ENCODE results near the gene DNAH2. TPM values are rescaled to one million over a fixed set of nuclear protein-coding genes. Genes with fewer than 3 reads are reported as not detected.
A peak's percentile ranks its signal among the peaks of the same experiment; 100 is the strongest.

DNAH2 gene
- total and polyA plus RNA-seq, 2 of the 4 experiments (the other 2 are of a cell fraction) = under 0.01 to 0.02 TPM

GRCh38 chr17:7781429-7781828 lies 63.9 kb downstream of the DNAH2 start:
- BruUV-seq (replicated peaks) = no TSS peak

More at GRCh38 chr17:7781429-7781828, 63.9 kb downstream of the DNAH2 start:
- Histone ChIP-seq H3K56ac (ENCODE audit: extremely low read depth, insufficient read depth, low read length) (no peak overlapping the region), H3K4ac (ENCODE audit: low read depth, low read length) (no peak overlapping the region), H2AK9ac (replicated peaks; ENCODE audit: low read depth, low read length, poor library complexity) (no peak overlapping the region), H3K23ac (ENCODE audit: low read depth, low read length) (no peak overlapping the region), H2BK120ac (ENCODE audit: low read depth, low read length) (no peak overlapping the region), H3K4me2 (ENCODE audit: low read depth, low read length) (no peak overlapping the region), H3K27me3 (ENCODE audit: control insufficient read depth, insufficient read depth, low read length) (peaks cover 16% of the 10 kb centered on the region), H2BK5ac (ENCODE audit: low read depth, low read length, poor library complexity, severe bottlenecking) (no peak overlapping the region), H2BK20ac (ENCODE audit: low read depth, low read length) (no peak overlapping the region), H3K4me3 (ENCODE audit: insufficient read depth, low read depth, low read length) (no peak overlapping the region), H4K20me1 (ENCODE audit: insufficient read depth, low read length) (no peaks in the 10 kb centered on the region), H3K9ac (ENCODE audit: low read depth, low read length) (no peak overlapping the region), H2BK15ac (ENCODE audit: low read depth, low read length) (no peak overlapping the region), H3K27ac (ENCODE audit: insufficient read depth, low read length) (no peak overlapping the region), H3K14ac (replicated peaks; ENCODE audit: low read depth, low read length) (no peak overlapping the region), H3K9me1 (ENCODE audit: insufficient read depth, low read length) (no peaks in the 10 kb centered on the region), H3K36me3 (ENCODE audit: control insufficient read depth, insufficient read depth, low read length) (no peaks in the 10 kb centered on the region), H4K91ac (ENCODE audit: insufficient read depth, low read depth, low read length) (no peak overlapping the region), H3K79me1 (ENCODE audit: low read depth in 1 of 2, low read length in 2 of 2) (no peaks in the 10 kb centered on the region), H3K18ac (ENCODE audit: low read depth, low read length) (no peak overlapping the region), H3K4me1 (ENCODE audit: control insufficient read depth, insufficient read depth, low read length) (peaks cover 2% of the 10 kb centered on the region; the same call in 1 of the 2 replicates), H3K9me3 (ENCODE audit: control insufficient read depth, insufficient read depth, low read length) (no peaks in the 10 kb centered on the region), H4K5ac (ENCODE audit: low read depth, low read length) (no peak overlapping the region; the same call in 1 of the 2 replicates), H2AK5ac (ENCODE audit: low read depth, low read length) (peak overlapping the region; percentile 37; the same call in 1 of the 2 replicates), H2AFZ (replicated peaks; ENCODE audit: low read length, poor library complexity) (no peak overlapping the region), H4K8ac (ENCODE audit: low read depth in 2 of 2, low read length in 2 of 2) (no peak overlapping the region)
- DNase-seq (no peak), ATAC-seq (ENCODE audit: low read depth) (no peak)
- POLR2A ChIA-PET (ENCODE audit: unreplicated experiment) = no interaction called here
- CTCF ChIA-PET = interaction anchor here (1.8 to 4.2 kb wide), 2 partner anchors 33 to 38 kb away, joined by 7 to 34 read pairs; no protein-coding TSS in a partner anchor
- dilution Hi-C loops (cut with HindIII; ENCODE audit: low sequenced_read_pairs, unreplicated experiment) = no loop called here
- TF ChIP-seq NFE2L2 (IDR thresholded peaks at IDR 0.05; ENCODE audit: low read depth, low read length) (no peak), MAZ (IDR thresholded peaks at IDR 0.05; ENCODE audit: borderline replicate concordance, low read depth, low read length) (no peak), CEBPB (IDR thresholded peaks at IDR 0.05; ENCODE audit: low read depth, low read length) (no peak), CTCF (conservative IDR thresholded peaks at IDR 0.05; ENCODE audit: low read depth, low read length) (no peak), POLR2A (IDR thresholded peaks at IDR 0.05; ENCODE audit: low read depth, low read length) (no peak), CHD1 (IDR thresholded peaks at IDR 0.05; ENCODE audit: low read depth, low read length) (no peak), ELK1 (IDR thresholded peaks at IDR 0.05; ENCODE audit: borderline replicate concordance, low read depth, low read length) (no peak), FOS (IDR thresholded peaks at IDR 0.05; ENCODE audit: low read depth, low read length) (no peak), BHLHE40 (IDR thresholded peaks at IDR 0.05; ENCODE audit: low read depth, low read length) (no peak), USF2 (IDR thresholded peaks at IDR 0.05; ENCODE audit: low read depth, low read length) (no peak), SMC3 (IDR thresholded peaks at IDR 0.05; ENCODE audit: low read depth, low read length) (no peak), RCOR1 (IDR thresholded peaks at IDR 0.05; ENCODE audit: insufficient replicate concordance, low read length) (no peak), RFX5 (IDR thresholded peaks at IDR 0.05; ENCODE audit: low read depth, low read length) (no peak), MXI1 (IDR thresholded peaks at IDR 0.05; ENCODE audit: borderline replicate concordance, low read depth, low read length) (no peak), MAFK (IDR thresholded peaks at IDR 0.05; ENCODE audit: low read depth, low read length) (no peak), RAD21 (IDR thresholded peaks at IDR 0.05; ENCODE audit: low read length) (no peak)
- in situ Hi-C loops (cut with MboI; ENCODE audit: low sequenced_read_pairs) = loop anchor here (5.0 kb wide), 1 partner anchor 39 kb away; no protein-coding TSS in a partner anchor
- intact Hi-C loops (cut with micrococcal nuclease) = no loop called here
- WGBS, 2 experiments (ENCODE audit: extremely low coverage in 2 of 2, insufficient read length in 1 of 2) = 80% methylated on average over 1 of the region's 6 CpGs; no CpG with 5 or more reads in 1 of the 2 experiments
